ENCODE data around the gene CAMTA1.
A peak's percentile ranks its signal among the peaks of the same experiment; 100 is the strongest.

The CAMTA1 gene

DNA sequence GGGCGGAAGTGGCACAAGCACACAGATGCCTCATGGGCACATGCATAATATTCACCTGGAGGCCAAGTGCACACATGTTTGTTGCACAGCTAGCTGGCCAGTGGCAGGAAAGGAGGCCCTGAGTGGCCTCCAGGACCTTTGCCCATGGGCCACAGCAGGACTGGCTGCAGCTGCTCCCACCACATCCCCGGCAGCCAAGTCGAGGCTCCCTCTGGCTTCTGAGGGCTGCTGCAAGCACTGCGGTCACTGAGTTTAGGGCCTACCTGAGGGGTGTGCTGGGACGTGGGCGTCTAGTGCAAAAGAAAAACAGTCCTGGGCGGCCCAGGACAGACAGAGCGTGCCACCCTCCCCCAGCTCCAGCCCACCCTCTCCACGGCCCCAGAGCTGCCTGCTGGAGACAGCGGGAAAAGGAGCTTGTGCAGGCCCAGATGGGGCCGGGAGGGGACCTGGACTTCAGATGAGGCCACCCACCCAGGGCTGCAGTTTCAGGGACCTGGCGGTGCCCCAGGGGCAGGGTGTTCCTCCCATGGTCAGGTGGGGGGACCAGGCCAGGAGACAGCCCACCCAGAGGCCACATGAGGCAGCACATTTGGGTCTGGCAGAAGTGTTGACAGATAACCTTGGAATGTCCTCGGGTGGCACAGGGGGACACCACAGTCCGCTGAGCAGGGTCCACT is 720.0 kb downstream of the CAMTA1 start:
- DNase-seq: no peak
- intact Hi-C loops (cut with DNase I): no loop called here

DNA sequence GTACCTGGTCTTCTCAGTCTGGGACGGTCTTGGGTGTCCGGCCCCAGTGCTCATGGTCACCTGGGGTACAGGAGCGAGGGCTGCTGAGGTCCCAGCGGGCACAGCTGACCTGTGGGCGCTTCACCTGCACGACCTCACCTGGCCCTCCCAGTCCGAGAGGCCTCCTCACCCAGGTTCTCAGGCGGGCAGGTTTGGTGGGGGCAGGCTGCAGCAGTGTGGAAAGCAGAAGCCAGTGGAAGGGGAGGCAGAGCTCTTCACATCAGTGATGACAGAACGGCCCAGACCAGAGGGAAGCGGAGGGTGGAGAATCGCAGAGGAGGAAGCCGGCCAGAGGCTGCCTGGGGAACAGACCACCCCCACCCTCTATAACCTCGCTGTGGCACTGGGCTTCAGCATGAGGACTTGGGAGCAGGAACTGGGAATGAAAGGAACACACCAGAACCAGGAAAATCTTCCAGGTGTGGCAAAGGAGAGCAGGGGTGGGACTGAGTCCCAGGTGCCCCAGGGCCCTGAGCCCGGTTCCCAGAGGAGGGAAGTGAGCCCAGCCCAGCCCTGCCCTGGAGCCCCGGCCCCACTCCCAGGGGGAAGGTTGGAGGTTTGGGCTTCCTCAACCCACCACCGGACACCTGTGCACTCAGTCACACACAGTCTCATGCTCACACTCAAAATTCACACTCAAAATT is 720.7 kb downstream of the CAMTA1 start:
- intact Hi-C loops (cut with DNase I): no loop called here
- no peak for DNase-seq

- no peak for DNase-seq
These were observed 721.4 kb downstream of the CAMTA1 start for GRCh38 chr1:7506454-7507284.

DNA sequence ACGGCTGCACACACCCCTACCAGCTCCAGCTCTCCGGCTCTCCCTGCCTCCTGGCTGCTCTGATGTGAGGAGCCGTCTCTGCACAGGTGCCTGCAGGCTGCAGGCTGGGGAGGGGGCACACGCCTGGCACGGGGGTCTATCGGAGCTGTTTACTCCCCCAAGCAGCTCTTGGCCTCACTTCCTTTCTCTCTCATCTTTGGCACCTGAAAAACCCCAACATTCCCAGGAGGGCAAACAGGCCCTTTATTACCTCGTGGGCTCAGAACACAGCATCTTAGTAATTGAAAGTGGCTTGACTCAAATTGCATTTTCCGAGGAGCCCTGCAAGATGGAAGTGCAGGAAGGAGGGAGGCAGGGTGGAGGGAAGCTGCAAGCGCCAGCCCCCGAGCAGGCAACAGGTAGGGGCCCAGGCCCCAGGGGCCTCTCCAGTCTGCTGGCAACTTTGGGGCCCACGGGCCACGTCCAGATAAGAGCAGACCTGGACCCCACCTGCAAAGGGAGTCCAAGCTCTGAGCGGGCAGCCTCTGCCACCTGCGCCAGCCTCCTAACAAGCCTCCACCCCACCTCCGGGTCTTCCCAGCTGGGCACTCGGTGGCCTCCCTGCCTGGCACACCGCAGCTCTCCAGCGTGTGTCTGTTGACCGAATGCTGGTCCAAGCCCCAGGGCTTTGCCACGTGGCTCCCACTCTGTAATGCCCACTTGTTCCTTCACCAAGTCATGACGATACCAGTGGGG is 722.2 kb downstream of the CAMTA1 start:
- intact Hi-C loops (cut with DNase I): no loop called here
- DNase-seq: no peak

More at GRCh38 chr1:7506454-7507284, 721.4 kb downstream of the CAMTA1 start:
- intact Hi-C loops (cut with DNase I): no loop called here

DNA sequence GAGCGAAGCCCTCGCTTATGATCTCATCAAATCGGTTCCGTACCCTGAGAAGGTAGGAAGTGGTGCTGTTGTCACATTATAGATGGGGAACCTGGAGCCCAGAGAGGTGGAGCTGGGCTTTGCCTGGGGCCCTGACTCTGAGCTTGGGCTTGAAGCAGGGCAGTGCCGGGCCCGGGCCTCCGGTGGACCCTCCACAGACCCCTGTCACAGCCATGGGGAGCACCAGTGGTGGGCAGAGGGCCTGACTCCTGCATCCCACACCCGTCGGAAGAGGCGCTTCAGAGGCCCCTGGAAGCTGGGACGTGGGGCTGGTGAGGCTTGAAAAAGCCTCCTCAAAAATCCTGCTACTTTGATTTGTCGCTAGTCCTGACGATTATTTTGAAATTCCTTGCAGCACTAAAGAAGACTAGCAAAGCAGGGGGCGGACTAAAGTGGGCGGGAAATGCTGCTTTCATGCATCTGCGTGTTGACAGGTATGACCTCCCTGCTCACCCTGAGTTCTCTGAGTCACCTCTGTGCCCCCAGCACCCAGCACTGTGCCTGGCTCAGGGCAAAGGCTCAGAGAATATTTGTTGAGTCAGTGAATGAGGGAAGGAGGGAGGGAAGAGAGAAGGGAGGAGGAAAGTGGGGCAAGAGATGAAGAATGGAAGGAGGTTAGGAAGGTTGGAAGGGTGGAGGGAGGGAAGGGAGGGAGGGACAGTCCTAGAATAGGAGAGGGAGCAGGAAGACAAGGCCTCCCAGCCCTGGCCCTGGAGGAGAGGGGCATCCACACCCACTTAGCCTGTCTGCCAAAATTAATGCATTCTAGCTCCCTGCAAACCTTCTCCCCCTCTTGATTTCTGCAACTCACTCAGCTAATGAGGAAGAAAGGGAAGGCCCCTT is 723.0 kb downstream of the CAMTA1 start:
- peak; percentile 21 to 92 (median 71) for DNase-seq
- intact Hi-C loops (cut with DNase I): no loop called here

DNA sequence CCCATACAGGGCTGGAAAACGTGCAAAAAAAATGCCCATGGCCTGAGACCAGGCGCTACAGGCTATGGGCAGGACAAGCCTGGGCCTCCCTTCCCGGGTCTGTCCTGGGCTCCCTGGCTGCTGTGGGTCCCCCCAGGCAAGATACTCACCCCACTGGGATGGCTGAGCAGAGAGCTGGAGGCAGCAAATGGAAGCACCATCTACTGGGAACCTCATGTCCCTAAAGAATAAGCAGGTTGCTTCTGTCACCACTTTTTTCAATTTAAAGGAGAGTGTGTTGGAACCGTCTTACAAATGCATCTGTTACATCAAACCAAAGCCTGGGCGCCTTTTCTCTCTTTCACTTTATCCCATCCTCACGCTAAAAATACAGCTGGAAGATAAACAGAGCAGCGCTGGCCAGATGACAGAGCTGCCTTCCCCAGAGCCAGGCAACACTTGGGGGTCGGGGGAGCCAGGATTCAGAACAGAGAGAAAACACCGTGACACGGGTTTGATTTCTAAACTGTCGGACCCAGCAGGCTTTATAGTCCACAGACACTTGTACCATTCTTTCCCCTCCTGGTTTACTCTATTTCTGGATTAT is 723.8 kb downstream of the CAMTA1 start:
- intact Hi-C loops (cut with DNase I): no loop called here
- DNase-seq: no peak

GRCh38 chr1:7509598-7509997 is 724.3 kb downstream of the CAMTA1 start:
- intact Hi-C loops (cut with DNase I): no loop called here
- no peak for DNase-seq

- no peak for DNase-seq
- intact Hi-C loops (cut with DNase I): no loop called here
These were observed 725.2 kb downstream of the CAMTA1 start for GRCh38 chr1:7510389-7510931.

DNA sequence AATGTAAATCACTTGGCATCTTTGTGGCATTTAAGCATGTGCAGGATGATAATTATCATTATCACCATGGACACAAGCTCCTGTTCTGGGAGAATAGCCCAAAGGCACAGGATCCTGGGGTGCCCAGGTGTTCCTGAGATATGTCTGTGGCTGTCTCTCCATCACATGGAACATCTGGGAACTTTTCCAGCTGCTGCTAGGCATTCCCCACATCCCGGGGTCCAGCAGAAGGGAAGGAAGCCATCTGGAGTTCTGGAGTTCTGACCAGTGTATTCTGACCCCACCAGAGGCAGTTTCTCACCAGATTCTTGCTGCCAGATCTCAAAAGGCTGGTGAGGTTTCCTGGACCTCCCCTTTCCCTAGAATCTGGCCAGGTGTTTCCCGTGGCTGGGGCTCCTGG is 726.1 kb downstream of the CAMTA1 start:
- DNase-seq: no peak

GRCh38 chr1:7513081-7513480 is 727.8 kb downstream of the CAMTA1 start:
- intact Hi-C loops (cut with DNase I): no loop called here
- no peak for DNase-seq

More for the DNA sequence above, 726.1 kb downstream of the CAMTA1 start:
- intact Hi-C loops (cut with DNase I): no loop called here

GRCh38 chr1:7515175-7515574 is 729.9 kb downstream of the CAMTA1 start:
- intact Hi-C loops (cut with DNase I): no loop called here
- DNase-seq: no peak

DNA sequence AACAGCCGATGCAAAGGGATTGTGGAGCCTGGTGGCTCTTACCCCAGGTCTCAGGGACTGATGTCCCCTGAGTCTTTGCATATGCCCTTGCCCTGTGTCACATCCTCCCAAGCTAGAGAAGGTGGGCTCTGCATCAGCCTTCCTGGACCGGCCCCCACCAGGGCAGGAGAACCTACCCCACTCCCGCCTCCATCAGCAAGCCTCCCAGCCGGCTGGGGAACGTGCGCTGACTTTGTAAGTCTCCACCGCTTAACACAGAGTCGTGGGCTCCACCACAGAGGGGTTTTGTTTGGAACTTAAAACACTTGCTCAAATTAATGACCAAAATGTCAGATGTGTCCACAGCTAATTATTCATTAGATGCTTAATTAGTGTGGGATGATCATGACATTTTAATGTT is 730.6 kb downstream of the CAMTA1 start:
- DNase-seq: no peak

DNA sequence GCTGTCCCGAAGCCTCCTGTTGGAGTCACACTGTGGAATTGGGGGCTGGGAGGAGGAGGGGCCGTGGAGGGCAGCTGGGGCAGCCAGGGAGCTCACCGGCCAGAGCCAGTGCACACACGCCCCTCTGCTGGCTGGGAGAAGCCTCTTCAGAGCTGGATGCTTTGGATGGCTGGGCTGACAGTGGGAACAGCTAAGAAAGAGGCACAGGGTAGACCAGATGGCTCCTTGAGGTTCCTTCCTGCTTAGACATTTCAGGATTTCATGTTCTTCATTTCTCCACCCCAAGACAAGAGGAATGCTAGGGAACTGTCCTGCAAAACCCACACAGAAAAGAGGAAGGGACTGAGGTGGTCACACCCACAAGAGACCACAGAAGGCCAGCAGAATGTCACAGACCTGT is 731.1 kb downstream of the CAMTA1 start:
- intact Hi-C loops (cut with DNase I): no loop called here
- DNase-seq: no peak

More for the DNA sequence above, 730.6 kb downstream of the CAMTA1 start:
- intact Hi-C loops (cut with DNase I): no loop called here

- intact Hi-C loops (cut with DNase I): no loop called here
- DNase-seq: no peak
These were observed 731.7 kb downstream of the CAMTA1 start for GRCh38 chr1:7516929-7517328.

GRCh38 chr1:7517611-7518330 is 732.5 kb downstream of the CAMTA1 start:
- intact Hi-C loops (cut with DNase I): no loop called here
- DNase-seq: no peak

DNA sequence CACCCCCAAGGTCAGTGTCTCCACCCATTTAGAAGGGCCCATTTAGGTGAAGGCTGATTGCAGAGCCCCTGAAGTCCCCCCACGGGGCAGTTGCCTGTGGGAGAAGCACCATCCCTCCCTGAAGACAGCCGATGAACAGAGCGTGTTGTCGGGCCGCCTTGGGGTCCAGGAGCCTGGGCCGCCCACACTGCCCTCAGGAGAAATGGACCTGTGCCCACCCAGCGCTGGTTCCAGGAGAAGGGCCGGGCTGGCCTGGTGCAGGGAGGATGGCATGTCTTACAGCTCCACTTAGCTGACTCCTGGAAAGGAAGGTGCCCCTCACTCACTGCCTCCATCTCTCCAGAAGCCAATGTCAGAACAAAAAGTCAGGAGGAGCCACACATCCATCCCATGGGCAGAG is 733.2 kb downstream of the CAMTA1 start:
- intact Hi-C loops (cut with DNase I): no loop called here
- no peak for DNase-seq

DNA sequence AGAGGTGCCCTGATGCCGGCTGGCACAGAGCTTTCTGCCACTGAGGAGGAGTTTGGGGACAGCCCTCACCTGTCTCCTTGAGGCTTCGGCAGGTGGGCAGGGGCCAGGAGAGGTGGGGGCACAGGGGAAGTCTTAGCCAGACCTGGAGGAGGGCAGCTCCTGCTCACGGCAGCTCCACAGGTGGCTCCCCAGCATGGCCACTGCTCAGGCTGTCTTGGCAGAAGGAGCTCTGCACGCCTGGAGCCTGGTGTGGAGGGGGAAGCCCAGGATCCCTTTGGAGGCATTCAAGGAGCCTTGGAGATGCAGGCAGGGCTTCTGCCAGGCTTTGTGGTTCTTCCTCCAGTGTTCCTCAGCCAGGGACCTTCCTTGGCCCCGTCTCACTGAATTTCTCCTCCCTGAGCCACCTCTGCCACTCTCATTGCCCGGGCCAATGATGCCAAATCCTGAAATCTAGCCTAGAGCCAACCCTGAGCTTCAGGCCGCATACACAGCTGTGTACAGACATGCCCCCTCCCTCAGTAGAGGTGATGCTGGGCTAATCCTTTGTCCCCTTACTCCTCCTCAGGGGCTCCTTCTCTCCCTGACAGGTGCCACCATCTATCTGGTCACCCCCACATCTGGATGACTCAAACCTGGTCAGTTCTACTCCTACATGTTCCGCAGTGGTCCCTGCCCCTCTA is 734.1 kb downstream of the CAMTA1 start:
- intact Hi-C loops (cut with DNase I): no loop called here
- no peak for DNase-seq

Data from head of caudate nucleus (tissue), 42 donors.